Natural killer cell treated with Interleukin-12 subunit alpha and Interleukin-12 subunit beta and Interleukin-15 and Interleukin-18, amount 100 ng/mL, for 72 hours (primary cell): Measurements from ENCODE around the gene RPRD1B. TPM values are rescaled to one million over a fixed set of nuclear protein-coding genes. Genes with fewer than 3 reads are reported as not detected.

Experiments
- ATAC-seq, 2 donors: fragments of 150-1000 bp; cut with Tn5 transposase in 1 of 2; sonication (Bioruptor Pico), chemical (Tn5 transposase) in 1 of 2; 2 replicates each; pipeline ENCODE4 v1.10.0; 2021
- DNase-seq: peaks from one replicate; pipeline ENCODE4 v3.0.0; 2022; ENCODE audit warnings: low spot score
- H3K27ac Mint-ChIP-seq, 2 donors: 1 replicate in 1 of 2; 2 replicates in 1 of 2; pipeline ENCODE4 v1.8.0; 2022; ENCODE audit warnings: mixed read lengths in 2 of 2, mild to moderate bottlenecking in 1 of 2, moderate library complexity in 1 of 2
- H3K27me3 Mint-ChIP-seq, 2 donors: 1 replicate in 1 of 2; 2 replicates in 1 of 2; pipeline ENCODE4 v1.8.0; 2022; ENCODE audit warnings: mixed read lengths in 2 of 2
- H3K36me3 Mint-ChIP-seq: one replicate; pipeline ENCODE4 v1.8.0; 2022; ENCODE audit warnings: mixed read lengths
- H3K4me1 Mint-ChIP-seq, 2 donors: 1 replicate in 1 of 2; 2 replicates in 1 of 2; pipeline ENCODE4 v1.8.0; 2022; ENCODE audit warnings: low read depth in 2 of 2, mixed read lengths in 2 of 2, mild to moderate bottlenecking in 1 of 2
- H3K4me3 Mint-ChIP-seq: one replicate; pipeline ENCODE4 v1.8.0; 2022; ENCODE audit warnings: mixed read lengths
- H3K9me3 Mint-ChIP-seq: 2 replicates; pipeline ENCODE4 v1.8.0; 2022; ENCODE audit warnings: mixed read lengths
- total RNA-seq, 2 donors: library from RNA; stranded (reverse); gene quantifications; one replicate each; pipeline ENCODE4 v1.2.3, GENCODE V29; 2022

RPRD1B gene
- total RNA-seq, 2 donors from 2014 or later, result 46.4 to 85.4 TPM

DNA sequence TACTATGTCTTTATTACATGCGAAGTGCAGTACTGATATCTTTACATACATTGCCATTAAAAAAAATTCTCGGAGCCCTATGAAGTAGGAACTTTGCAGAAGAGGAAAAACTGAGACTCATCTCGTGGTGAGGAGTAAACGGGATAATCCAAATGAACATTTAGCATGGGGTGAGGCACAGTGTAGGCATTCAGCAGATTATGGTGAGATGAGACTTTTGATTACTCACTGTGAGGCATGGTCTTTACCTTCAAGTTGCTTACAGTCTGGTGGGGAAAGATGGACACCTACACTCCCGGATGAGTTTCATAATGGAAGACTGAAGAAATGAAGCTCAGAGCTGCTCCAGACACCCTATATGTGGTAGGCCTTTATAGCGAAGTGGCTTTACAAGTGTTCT lies 1.4 kb downstream of the RPRD1B start:
- peaks cover 39 to 52% of the 10 kb centered on the region in 2 donors for H3K4me1 Mint-ChIP-seq

DNA sequence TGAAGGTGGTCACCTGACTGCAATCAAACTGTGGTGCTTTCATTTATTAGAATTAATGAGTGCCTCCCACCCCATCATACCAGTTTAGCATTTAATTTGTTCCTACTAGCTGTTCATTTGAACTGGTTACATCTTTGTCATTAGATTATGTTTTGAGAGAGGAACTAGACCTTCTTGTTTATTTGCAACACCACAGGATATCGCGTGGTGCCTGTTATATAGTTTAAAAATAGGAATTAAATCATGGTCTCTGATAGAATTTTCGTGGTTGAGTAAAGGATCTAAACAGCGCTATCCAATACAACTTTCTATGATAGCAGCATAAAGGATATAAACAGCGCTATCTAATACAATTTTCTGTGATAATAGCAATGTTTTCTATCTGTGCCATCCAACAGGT lies 2.8 kb downstream of the RPRD1B start:
- Mint-ChIP-seq H3K9me3 (no peaks in the 10 kb centered on the region), H3K4me3 (peak overlapping the region; percentile 32), H3K27ac (peak overlapping the region; percentile 12 to 31), H3K27me3 (no peaks in the 10 kb centered on the region), H3K36me3 (peaks cover 8% of the 10 kb centered on the region), H3K4me1 (peaks cover 30 to 48% of the 10 kb centered on the region in 2 donors)
- ATAC-seq (no peak), DNase-seq (no peak)

More for the DNA sequence above, 1.4 kb downstream of the RPRD1B start:
- Mint-ChIP-seq H3K36me3 (peaks cover 8% of the 10 kb centered on the region), H3K27ac (peak overlapping the region; percentile 94 to 96), H3K27me3 (no peaks in the 10 kb centered on the region), H3K9me3 (no peaks in the 10 kb centered on the region), H3K4me3 (peak overlapping the region; percentile 97)
- DNase-seq, result no peak
- no peak for ATAC-seq

DNA sequence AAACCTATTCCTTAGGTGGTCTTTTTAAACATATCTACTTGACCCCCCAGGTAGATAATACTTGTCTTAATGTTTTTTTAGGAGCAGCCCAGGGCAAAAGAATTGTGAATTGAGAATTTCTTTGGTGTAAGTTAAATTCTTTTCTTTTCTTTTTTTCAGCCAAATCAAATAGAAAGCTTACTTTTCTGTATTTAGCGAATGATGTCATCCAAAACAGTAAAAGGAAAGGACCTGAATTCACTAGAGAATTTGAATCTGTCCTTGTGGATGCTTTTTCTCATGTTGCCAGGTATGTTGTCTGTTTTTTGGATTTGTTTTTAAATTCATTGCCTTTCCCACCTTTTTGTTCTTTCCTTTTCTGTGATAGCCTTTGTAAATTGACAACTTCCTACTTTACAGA lies 6.7 kb downstream of the RPRD1B start:
- Mint-ChIP-seq H3K27me3 (no peaks in the 10 kb centered on the region), H3K36me3 (peaks cover 20% of the 10 kb centered on the region), H3K27ac (no peak overlapping the region), H3K4me1 (peaks cover 20 to 41% of the 10 kb centered on the region in 2 donors), H3K9me3 (no peaks in the 10 kb centered on the region), H3K4me3 (no peak overlapping the region)
- ATAC-seq, result no peak
- no peak for DNase-seq

DNA sequence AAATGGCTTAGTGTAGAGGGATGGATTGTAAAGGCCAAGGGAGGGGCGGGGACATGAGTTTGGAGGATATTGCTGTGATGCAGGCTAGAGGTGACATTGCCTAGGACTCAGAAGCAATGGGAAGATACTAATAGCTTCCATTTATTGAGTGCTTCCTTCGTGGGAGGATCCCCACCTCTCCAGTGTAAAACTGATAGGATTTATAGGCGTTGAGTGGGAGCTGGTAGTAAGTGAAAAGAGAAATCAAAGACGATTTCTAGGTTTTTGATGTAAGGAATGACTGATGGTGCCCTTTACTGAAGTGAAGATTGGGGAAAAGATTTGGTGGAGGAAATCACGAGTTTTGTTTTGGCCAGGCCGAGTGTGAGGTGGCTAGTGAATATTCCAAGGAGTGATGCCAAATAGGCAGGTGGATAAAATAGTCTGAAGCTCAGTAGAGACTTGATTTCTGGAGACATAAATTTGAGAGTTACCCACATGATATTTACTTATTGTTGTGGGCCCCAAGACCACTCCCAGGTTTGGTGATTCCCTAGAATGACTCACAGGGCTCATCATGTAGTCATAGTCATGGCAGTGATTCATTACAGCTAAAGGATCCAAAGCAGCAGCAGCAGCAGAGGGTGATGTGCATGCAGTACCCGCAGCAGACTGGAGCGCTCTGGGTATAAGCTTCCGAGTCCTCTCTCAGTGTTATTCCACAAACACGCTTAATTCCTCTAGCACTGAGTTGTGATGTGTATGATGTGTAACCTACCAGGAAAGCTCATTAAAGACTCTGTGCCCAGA lies 10.2 kb downstream of the RPRD1B start:
- peaks cover 17% of the 10 kb centered on the region for H3K36me3 Mint-ChIP-seq
- ATAC-seq (peak in 1 of 2 donors; percentile 62), DNase-seq (no peak)
- no peak overlapping the region for H3K27ac Mint-ChIP-seq
- H3K9me3 Mint-ChIP-seq, result no peaks in the 10 kb centered on the region
- no peaks in the 10 kb centered on the region for H3K27me3 Mint-ChIP-seq
- H3K4me3 Mint-ChIP-seq, result no peak overlapping the region
- H3K4me1 Mint-ChIP-seq, result peaks cover 21 to 31% of the 10 kb centered on the region in 2 donors

DNA sequence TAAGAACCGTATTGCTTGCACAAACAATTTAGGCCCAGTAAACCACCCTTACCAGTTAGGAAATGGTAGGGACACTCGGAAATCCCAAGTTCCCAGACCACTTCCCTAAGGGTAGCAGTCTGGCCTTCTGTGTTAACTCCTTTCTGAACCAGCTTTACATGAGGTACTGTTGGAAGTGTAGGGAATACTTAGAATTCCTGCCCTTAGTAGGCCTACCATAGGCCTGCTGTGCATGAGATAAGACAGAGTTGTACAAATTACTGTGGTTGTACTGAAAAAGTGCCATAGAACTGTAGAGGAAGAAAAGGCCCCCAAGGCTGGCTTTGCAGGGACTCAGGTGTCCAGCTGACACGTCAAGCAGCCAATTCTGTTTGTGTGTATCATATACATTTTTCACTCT lies 11.1 kb downstream of the RPRD1B start:
- peaks cover 19% of the 10 kb centered on the region for H3K36me3 Mint-ChIP-seq
- H3K4me1 Mint-ChIP-seq, result peaks cover 22 to 33% of the 10 kb centered on the region in 2 donors
- no peaks in the 10 kb centered on the region for H3K9me3 Mint-ChIP-seq
- H3K27me3 Mint-ChIP-seq, result no peaks in the 10 kb centered on the region
- no peak overlapping the region for H3K27ac Mint-ChIP-seq
- ATAC-seq, result no peak
- H3K4me3 Mint-ChIP-seq, result no peak overlapping the region
- no peak for DNase-seq

DNA sequence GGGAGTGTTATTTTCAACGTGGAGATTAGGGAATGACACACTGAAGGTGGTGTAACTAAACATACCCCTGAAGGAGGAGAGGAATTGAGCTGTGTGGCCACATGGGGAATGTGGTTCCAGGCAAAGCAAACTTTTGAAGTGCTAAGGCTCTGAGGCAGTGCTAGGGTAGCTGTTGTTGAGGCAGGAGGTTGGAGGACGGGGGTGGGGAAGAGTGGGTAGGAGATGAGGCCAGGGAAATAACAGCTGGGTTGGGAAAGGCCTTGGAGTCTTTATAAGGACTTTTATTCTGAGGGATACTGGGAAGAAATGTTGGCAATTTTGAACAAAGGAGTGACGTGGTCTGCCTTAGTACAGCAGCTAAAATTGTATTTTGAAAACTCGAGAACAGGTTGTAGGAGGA lies 13.0 kb downstream of the RPRD1B start:
- Mint-ChIP-seq H3K36me3 (peaks cover 28% of the 10 kb centered on the region), H3K9me3 (no peaks in the 10 kb centered on the region), H3K27ac (peak overlapping the region in 1 of 2 donors; percentile 1), H3K4me3 (no peak overlapping the region), H3K27me3 (no peaks in the 10 kb centered on the region), H3K4me1 (peaks cover 32 to 37% of the 10 kb centered on the region in 2 donors)
- ATAC-seq, result no peak
- no peak for DNase-seq

DNA sequence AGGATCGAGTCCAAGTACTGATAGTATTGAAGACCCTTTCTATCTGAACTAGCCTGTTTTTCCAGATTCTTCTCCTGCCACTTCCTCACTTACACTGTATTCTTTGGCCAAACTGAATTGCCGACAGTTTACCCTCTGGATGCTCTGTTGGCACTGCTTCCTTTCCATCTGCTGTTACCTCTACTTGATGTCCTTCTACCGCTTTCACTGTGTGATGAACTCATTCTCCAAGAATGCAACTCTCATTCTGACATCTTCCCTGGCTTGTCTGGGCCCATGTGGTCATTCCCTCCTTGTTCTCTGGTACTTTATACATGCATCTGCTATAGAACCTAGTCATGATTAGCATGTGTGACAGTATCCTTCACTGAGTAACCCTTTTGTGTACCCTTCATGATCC lies 16.3 kb downstream of the RPRD1B start:
- H3K4me3 Mint-ChIP-seq, result no peak overlapping the region
- no peaks in the 10 kb centered on the region for H3K27me3 Mint-ChIP-seq
- ATAC-seq (no peak), DNase-seq (no peak)
- H3K27ac Mint-ChIP-seq, result peak overlapping the region in 1 of 2 donors; percentile 10
- peaks cover 11% of the 10 kb centered on the region for H3K36me3 Mint-ChIP-seq
- peaks cover 29 to 34% of the 10 kb centered on the region in 2 donors for H3K4me1 Mint-ChIP-seq
- no peaks in the 10 kb centered on the region for H3K9me3 Mint-ChIP-seq

DNA sequence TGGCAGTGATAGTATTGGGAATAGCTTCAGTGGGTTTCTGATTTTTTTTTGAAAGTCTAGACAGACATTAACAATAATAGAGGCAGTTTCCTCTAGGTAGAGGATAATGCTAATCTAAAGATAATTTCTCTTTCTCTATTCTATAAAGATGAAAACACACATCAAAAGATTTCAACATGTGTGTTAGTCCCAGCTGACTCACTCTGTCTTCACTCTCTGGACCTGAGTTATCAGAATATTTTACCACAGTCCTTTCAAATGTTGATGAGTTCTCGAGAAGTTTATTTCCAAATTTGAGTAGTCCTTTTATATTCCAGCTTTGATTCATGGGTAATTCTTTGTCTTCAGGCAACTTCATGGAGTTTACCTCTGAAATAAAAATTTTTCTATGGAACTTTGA lies 17.1 kb downstream of the RPRD1B start:
- peak overlapping the region; percentile 10 to 45 for H3K27ac Mint-ChIP-seq
- peaks cover 33 to 34% of the 10 kb centered on the region in 2 donors for H3K4me1 Mint-ChIP-seq
- ATAC-seq, result no peak
- no peaks in the 10 kb centered on the region for H3K9me3 Mint-ChIP-seq
- H3K27me3 Mint-ChIP-seq, result no peaks in the 10 kb centered on the region
- H3K36me3 Mint-ChIP-seq, result peaks cover 11% of the 10 kb centered on the region
- no peak overlapping the region for H3K4me3 Mint-ChIP-seq
- no peak for DNase-seq

DNA sequence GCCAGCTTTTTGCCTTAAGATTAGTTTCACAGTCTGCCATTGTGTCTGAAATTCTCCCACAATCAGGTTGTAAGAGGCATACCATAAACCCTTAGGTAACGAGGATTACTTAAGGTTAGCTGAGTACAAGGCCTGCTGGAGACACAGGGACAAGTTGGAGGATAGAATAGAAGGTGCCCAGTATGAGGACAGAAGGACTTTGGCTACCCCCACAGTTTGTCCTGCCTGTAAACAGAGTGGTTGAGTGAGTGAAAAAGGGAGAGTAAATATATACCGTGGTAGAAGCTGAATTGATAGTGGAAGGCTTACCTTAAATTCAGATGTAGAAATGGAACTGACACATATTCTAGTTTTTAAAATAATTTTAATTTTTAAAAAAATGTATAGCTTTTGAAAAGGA lies 19.3 kb downstream of the RPRD1B start:
- Mint-ChIP-seq H3K36me3 (peaks cover 11% of the 10 kb centered on the region), H3K27ac (no peak overlapping the region), H3K4me1 (peaks cover 30 to 35% of the 10 kb centered on the region in 2 donors), H3K4me3 (no peak overlapping the region), H3K27me3 (no peaks in the 10 kb centered on the region), H3K9me3 (no peaks in the 10 kb centered on the region)
- DNase-seq (no peak), ATAC-seq (no peak)

DNA sequence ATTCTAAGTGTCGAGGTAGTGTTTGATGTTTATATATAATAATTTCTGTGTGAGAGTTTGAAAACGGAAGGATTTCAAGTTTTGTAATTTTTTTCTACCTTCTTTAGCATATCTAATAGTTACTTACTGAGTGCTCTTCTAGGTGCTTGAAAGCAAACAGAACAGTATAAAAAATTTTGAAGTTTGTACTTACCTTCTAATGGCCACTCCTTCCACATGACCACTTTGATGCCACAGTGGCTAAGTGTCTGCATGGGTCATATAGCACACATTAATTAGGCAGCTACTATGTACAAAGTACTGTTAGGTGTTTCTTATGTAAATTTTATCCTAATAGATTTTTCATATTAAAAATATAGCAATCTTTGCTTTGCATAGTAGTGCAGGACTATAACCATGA lies 21.1 kb downstream of the RPRD1B start:
- Mint-ChIP-seq H3K4me3 (no peak overlapping the region), H3K9me3 (no peaks in the 10 kb centered on the region), H3K27me3 (no peaks in the 10 kb centered on the region), H3K4me1 (peaks cover 29 to 33% of the 10 kb centered on the region in 2 donors), H3K36me3 (peaks cover 9% of the 10 kb centered on the region), H3K27ac (no peak overlapping the region)
- DNase-seq (no peak), ATAC-seq (no peak)

DNA sequence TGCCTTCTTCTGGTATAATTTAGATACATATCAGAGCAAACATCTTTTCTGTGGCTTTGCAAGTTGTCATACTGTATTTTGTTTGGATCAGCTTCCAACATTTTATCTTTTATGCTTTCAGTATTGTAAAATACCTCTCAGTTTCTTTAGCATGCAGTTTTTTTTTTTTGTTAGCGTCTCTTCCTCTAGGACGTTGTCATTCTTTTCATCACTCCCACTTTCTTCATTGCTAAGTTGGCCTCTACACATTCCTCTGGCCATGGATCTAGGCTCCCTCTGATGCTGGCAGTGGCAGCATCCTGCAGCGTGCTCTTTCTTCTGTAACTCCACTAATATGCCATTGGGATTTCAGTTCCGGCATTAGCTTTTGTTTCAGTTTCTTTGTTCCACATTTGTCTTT lies 21.7 kb downstream of the RPRD1B start:
- Mint-ChIP-seq H3K27ac (no peak overlapping the region), H3K27me3 (no peaks in the 10 kb centered on the region), H3K9me3 (no peaks in the 10 kb centered on the region), H3K4me3 (no peak overlapping the region), H3K4me1 (peaks cover 23 to 27% of the 10 kb centered on the region in 2 donors), H3K36me3 (peaks cover 3% of the 10 kb centered on the region)
- DNase-seq, result no peak
- ATAC-seq, result no peak

DNA sequence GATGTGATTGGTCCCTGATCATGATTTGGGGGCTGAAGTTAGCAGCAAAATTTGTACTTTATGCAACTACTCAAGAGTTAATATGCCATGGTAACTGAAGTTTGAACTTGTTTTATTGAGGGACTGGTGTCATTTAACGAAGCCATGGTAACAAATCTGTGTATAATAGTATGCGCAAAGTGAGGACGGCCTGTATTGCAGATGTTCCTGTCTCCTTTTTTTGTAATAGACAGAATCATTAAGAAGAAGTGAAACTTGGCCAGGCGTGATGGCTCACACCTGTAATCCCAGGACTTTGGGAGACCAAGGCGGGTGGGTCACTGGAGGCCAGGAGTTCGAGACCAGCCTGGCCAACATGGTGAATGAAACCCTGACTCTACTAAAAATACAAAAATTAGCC lies 22.3 kb downstream of the RPRD1B start:
- no peak for ATAC-seq
- H3K4me1 Mint-ChIP-seq, result peaks cover 20 to 23% of the 10 kb centered on the region in 2 donors
- no peak for DNase-seq
- no peaks in the 10 kb centered on the region for H3K27me3 Mint-ChIP-seq
- no peaks in the 10 kb centered on the region for H3K9me3 Mint-ChIP-seq
- no peaks in the 10 kb centered on the region for H3K36me3 Mint-ChIP-seq
- no peak overlapping the region for H3K27ac Mint-ChIP-seq
- no peak overlapping the region for H3K4me3 Mint-ChIP-seq

DNA sequence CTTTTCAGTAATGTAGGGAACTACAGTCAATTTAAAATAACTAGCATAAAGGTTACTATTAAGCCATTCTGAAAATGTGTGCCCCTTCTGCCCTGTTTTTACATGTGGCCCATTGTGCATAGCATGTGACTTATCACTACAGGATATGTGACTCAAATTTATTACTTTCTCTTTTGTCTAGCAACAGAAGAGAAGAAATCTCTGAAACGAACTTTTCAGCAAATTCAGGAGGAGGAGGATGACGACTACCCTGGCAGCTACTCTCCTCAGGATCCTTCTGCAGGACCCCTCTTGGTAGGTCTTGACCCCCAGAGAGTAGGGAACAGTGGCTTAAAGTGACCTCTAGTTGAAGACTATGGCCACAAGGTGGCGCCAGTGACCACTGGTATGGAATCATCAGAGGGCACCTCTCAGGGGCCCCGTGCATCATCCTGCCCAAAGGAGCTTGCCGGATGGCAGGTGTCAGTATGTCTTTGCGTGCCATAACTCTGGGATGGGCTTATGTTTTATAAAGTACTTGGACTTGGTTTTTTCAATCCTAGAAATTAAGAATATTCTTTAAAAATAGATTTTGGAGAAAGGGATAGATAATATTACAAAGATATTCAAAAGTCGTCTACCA lies 23.9 kb downstream of the RPRD1B start:
- Mint-ChIP-seq H3K4me3 (no peak overlapping the region), H3K27me3 (no peaks in the 10 kb centered on the region), H3K36me3 (no peaks in the 10 kb centered on the region), H3K9me3 (no peaks in the 10 kb centered on the region), H3K27ac (peak overlapping the region; percentile 36 to 71), H3K4me1 (peaks cover 15 to 18% of the 10 kb centered on the region in 2 donors)
- DNase-seq (peak; percentile 82), ATAC-seq (peak; percentile 82 to 85)

DNA sequence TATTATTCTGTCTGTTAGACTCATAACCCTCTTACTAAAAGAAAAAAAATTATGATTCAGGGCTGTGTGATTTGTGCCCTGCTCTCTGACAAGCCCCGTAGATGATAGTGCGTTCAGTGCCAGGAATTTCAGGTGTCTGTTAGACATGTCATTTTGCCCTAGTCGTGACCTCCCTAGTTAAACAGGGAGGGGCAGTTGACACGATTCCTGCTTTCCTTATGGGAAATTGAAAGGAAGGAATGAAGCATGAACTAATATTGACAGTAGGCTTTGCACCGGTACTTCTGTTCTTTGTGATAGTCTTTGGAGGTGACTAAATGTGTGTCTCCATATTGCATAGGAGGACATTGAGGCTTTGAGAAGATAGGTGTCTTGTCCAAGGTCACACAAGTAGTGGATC lies 26.3 kb downstream of the RPRD1B start:
- no peak overlapping the region for H3K4me3 Mint-ChIP-seq
- no peaks in the 10 kb centered on the region for H3K9me3 Mint-ChIP-seq
- no peak overlapping the region for H3K27ac Mint-ChIP-seq
- DNase-seq (no peak), ATAC-seq (no peak)
- H3K27me3 Mint-ChIP-seq, result no peaks in the 10 kb centered on the region
- no peaks in the 10 kb centered on the region for H3K36me3 Mint-ChIP-seq
- peaks cover 12% of the 10 kb centered on the region in 2 donors for H3K4me1 Mint-ChIP-seq
